Measurements from ENCODE around the gene DNAH14. TPM values are rescaled to one million over a fixed set of nuclear protein-coding genes. Genes with fewer than 3 reads are reported as not detected.

The DNAH14 gene
- total and polyA plus RNA-seq, 9 of the 15 experiments (the other 6 are each of a cell fraction or from before 2014, with no cell fraction given), result 58.4 to 142 (median 98.4) TPM

GRCh38 chr1:225428881-225429455 lies 499.5 kb downstream of the DNAH14 start (continued):
- TF ChIP-seq ZBTB12 (CRISPR knock-in tag; IDR thresholded peaks at IDR 0.05) (no peak), SUPT5H (IDR thresholded peaks at IDR 0.05) (no peak), ZNF282 (CRISPR knock-in tag; IDR thresholded peaks at IDR 0.05) (no peak), HMG20A (CRISPR knock-in tag; conservative IDR thresholded peaks at IDR 0.05) (0 out of 2 replicates have a peak, but pooled peaks have one; percentile 18), ZNF431 (CRISPR knock-in tag; IDR thresholded peaks at IDR 0.05) (no peak), TAF1 (IDR thresholded peaks at IDR 0.05; ENCODE audit: control insufficient read depth, extremely low read depth, insufficient read depth, low read length, severe bottlenecking) (no peak), HDAC1 (IDR thresholded peaks at IDR 0.05) (peak; percentile 27; a peak in 2 of 4 replicates), TCFL5 (CRISPR knock-in tag; conservative IDR thresholded peaks at IDR 0.05) (no peak), ZNF277 (CRISPR knock-in tag; IDR thresholded peaks at IDR 0.05; ENCODE audit: borderline replicate concordance) (no peak), ZNF253 (CRISPR knock-in tag; conservative IDR thresholded peaks at IDR 0.05) (0 out of 2 replicates have a peak, but pooled peaks have one; percentile 58), ELF1 (tag; IDR thresholded peaks at IDR 0.05) (no peak), HBP1 (CRISPR knock-in tag; IDR thresholded peaks at IDR 0.05) (0 out of 2 replicates have a peak, but pooled peaks have one; percentile 56), ARHGAP35 (IDR thresholded peaks at IDR 0.05; ENCODE audit: partially characterized antibody) (no peak), POLR2H (tag; IDR thresholded peaks at IDR 0.05; ENCODE audit: low read depth) (peak; percentile 75; the same call in 1 of the 2 replicates), SPI1 (IDR thresholded peaks at IDR 0.05; ENCODE audit: borderline replicate concordance, low read depth, low read length) (peak; percentile 3; the same call in 1 of the 2 replicates), ZKSCAN3 (CRISPR knock-in tag; IDR thresholded peaks at IDR 0.05) (no peak), ZC3H11A (IDR thresholded peaks at IDR 0.05; ENCODE audit: low read depth, low read length) (no peak), EP300 (IDR thresholded peaks at IDR 0.05; ENCODE audit: low read length) (peak; percentile 50; the same call in 1 of the 2 replicates), HDAC2 (IDR thresholded peaks at IDR 0.05) (no peak), MAFF (IDR thresholded peaks at IDR 0.05; ENCODE audit: low read length) (no peak), JUND (IDR thresholded peaks at IDR 0.05; ENCODE audit: borderline replicate concordance, low read depth, low read length) (no peak), JUND (tag; IDR thresholded peaks at IDR 0.05; ENCODE audit: borderline replicate concordance, low read depth, low read length) (0 out of 3 replicates have a peak, but pooled peaks have one; percentile 42)

All from K562 (cell line).